IMR-90 (cell line): ENCODE results near the gene GLRA2. TPM values are rescaled to one million over a fixed set of nuclear protein-coding genes. Genes with fewer than 3 reads are reported as not detected.

Experiments
- ATAC-seq: fragments of 200-7000 bp; cut with Tn5 transposase; 2 replicates; pipeline ENCODE4 v1.9.1; 2020; ENCODE audit warnings: low read depth, mild to moderate bottlenecking, moderate library complexity
- BruUV-seq: library from RNA; stranded (reverse); fragments of 400-500 nt; replicated peaks from 2 replicates; lab custom pipeline; 2021; lab: Mats Ljungman, UMichigan
- CTCF ChIA-PET: fragments of 300-600 bp; formaldehyde crosslinking; extraction: SDS; loops from one replicate; lab custom pipeline; 2021; ENCODE audit warnings: antibody characterized with exemption; lab: Yijun Ruan, JAX
- POLR2A ChIA-PET: fragments of 300-600 bp; sonication (Branson Sonifier 250); formaldehyde crosslinking; loops from one replicate; lab custom pipeline; 2022; ENCODE audit warnings: antibody characterized with exemption; ENCODE audit not compliant: unreplicated experiment; lab: Charles Lee
- DNase-seq: peaks from one replicate; pipeline ENCODE4 v3.0.0; 2013
- H2AFZ ChIP-seq: replicated peaks from 2 replicates; pipeline ENCODE3; 2013; ENCODE audit warnings: low read length, mild to moderate bottlenecking; ENCODE audit not compliant: poor library complexity
- H2AK5ac ChIP-seq: 2 replicates; pipeline ENCODE4 v1.6.1; 2013; ENCODE audit warnings: low read depth, low read length, inconsistent platforms
- H2AK9ac ChIP-seq: replicated peaks from 2 replicates; pipeline ENCODE3; 2013; ENCODE audit warnings: mild to moderate bottlenecking, low read depth, low read length, moderate library complexity; ENCODE audit not compliant: poor library complexity
- H2BK120ac ChIP-seq: 2 replicates; pipeline ENCODE4 v1.6.1; 2013; ENCODE audit warnings: low read depth, low read length, inconsistent platforms
- H2BK15ac ChIP-seq: 3 replicates; pipeline ENCODE4 v1.6.1; 2013; ENCODE audit warnings: low read depth, low read length, inconsistent platforms
- H2BK20ac ChIP-seq: 2 replicates; pipeline ENCODE4 v1.6.1; 2013; ENCODE audit warnings: low read depth, mild to moderate bottlenecking, inconsistent platforms, low read length, moderate library complexity
- H2BK5ac ChIP-seq: 2 replicates; pipeline ENCODE4 v1.6.1; 2013; ENCODE audit warnings: mild to moderate bottlenecking, low read depth, low read length, inconsistent platforms; ENCODE audit not compliant: poor library complexity, severe bottlenecking
- H3K14ac ChIP-seq: replicated peaks from 2 replicates; pipeline ENCODE4 v1.6.1; 2013; ENCODE audit warnings: low read depth, low read length, inconsistent platforms
- H3K18ac ChIP-seq: 2 replicates; pipeline ENCODE4 v1.6.1; 2013; ENCODE audit warnings: low read depth, low read length, control low read depth
- H3K23ac ChIP-seq: 2 replicates; pipeline ENCODE4 v1.6.1; 2013; ENCODE audit warnings: low read depth, low read length, inconsistent platforms
- H3K27ac ChIP-seq: 2 replicates; pipeline ENCODE4 v1.5.1; 2013; ENCODE audit warnings: mild to moderate bottlenecking, control low read depth, low read length; ENCODE audit not compliant: insufficient read depth
- H3K27me3 ChIP-seq: 2 replicates; pipeline ENCODE4 v1.6.1; 2013; ENCODE audit warnings: low read length; ENCODE audit not compliant: control insufficient read depth, insufficient read depth
- H3K36me3 ChIP-seq: 2 replicates; pipeline ENCODE4 v1.6.1; 2013; ENCODE audit warnings: low read length, mixed read lengths; ENCODE audit not compliant: control insufficient read depth, insufficient read depth
- H3K4ac ChIP-seq: 2 replicates; pipeline ENCODE4 v1.6.1; 2013; ENCODE audit warnings: low read depth, low read length, inconsistent platforms
- H3K4me1 ChIP-seq: 2 replicates; pipeline ENCODE4 v1.6.1; 2013; ENCODE audit warnings: low read length, mixed read lengths; ENCODE audit not compliant: control insufficient read depth, insufficient read depth
- H3K4me2 ChIP-seq: 2 replicates; pipeline ENCODE4 v1.6.1; 2013; ENCODE audit warnings: low read depth, mild to moderate bottlenecking, control low read depth, low read length, moderate library complexity
- H3K4me3 ChIP-seq: 2 replicates; pipeline ENCODE4 v1.5.1; 2013; ENCODE audit warnings: low read depth, mild to moderate bottlenecking, control low read depth, low read length, moderate library complexity; ENCODE audit not compliant: insufficient read depth
- H3K56ac ChIP-seq: 2 replicates; pipeline ENCODE4 v1.6.1; 2013; ENCODE audit warnings: low read length, inconsistent platforms; ENCODE audit not compliant: insufficient read depth; ENCODE audit errors: extremely low read depth
- H3K79me1 ChIP-seq, 2 experiments: 2 replicates each; pipeline ENCODE4 v1.6.1; 2013; ENCODE audit warnings: low read length in 2 of 2, inconsistent platforms in 1 of 2, low read depth in 1 of 2
- H3K9ac ChIP-seq: 2 replicates; pipeline ENCODE4 v1.6.1; 2013; ENCODE audit warnings: low read depth, low read length, control low read depth
- H3K9me1 ChIP-seq: 2 replicates; pipeline ENCODE4 v1.6.1; 2013; ENCODE audit warnings: low read length, inconsistent platforms; ENCODE audit not compliant: insufficient read depth
- H3K9me3 ChIP-seq: 2 replicates; pipeline ENCODE4 v1.6.1; 2013; ENCODE audit warnings: low read length; ENCODE audit not compliant: control insufficient read depth, insufficient read depth
- H4K20me1 ChIP-seq: 2 replicates; pipeline ENCODE4 v1.6.1; 2013; ENCODE audit warnings: low read length, inconsistent platforms; ENCODE audit not compliant: insufficient read depth
- H4K5ac ChIP-seq: 2 replicates; pipeline ENCODE4 v1.6.1; 2013; ENCODE audit warnings: mild to moderate bottlenecking, low read depth, low read length, control low read depth
- H4K8ac ChIP-seq, 2 experiments: 2 replicates each; pipeline ENCODE4 v1.6.1; 2013; ENCODE audit warnings: low read depth in 2 of 2, low read length in 2 of 2, control low read depth in 1 of 2, inconsistent platforms in 1 of 2
- H4K91ac ChIP-seq: 2 replicates; pipeline ENCODE4 v1.6.1; 2013; ENCODE audit warnings: low read depth, low read length, inconsistent platforms; ENCODE audit not compliant: insufficient read depth
- BHLHE40 ChIP-seq: fragments of 150-350 bp; IDR thresholded peaks from 2 replicates; pipeline ENCODE4 v1.6.1; 2016; ENCODE audit warnings: mild to moderate bottlenecking, low read depth, low read length
- CEBPB ChIP-seq: IDR thresholded peaks from 2 replicates; pipeline ENCODE4 v1.6.1; 2012; ENCODE audit warnings: low read depth, low read length, improper control_type of control experiment
- CHD1 ChIP-seq: IDR thresholded peaks from 2 replicates; pipeline ENCODE4 v1.6.1; 2012; ENCODE audit warnings: low read depth, low read length, improper control_type of control experiment
- CTCF ChIP-seq: conservative IDR thresholded peaks from 2 replicates; pipeline ENCODE4 v1.5.1; 2012; ENCODE audit warnings: mild to moderate bottlenecking, low read depth, low read length, improper control_type of control experiment
- ELK1 ChIP-seq: fragments of 150-350 bp; IDR thresholded peaks from 2 replicates; pipeline ENCODE4 v1.6.1; 2016; ENCODE audit warnings: low read depth, mild to moderate bottlenecking, low read length, moderate library complexity, borderline replicate concordance
- FOS ChIP-seq: fragments of 150-350 bp; IDR thresholded peaks from 2 replicates; pipeline ENCODE4 v1.6.1; 2016; ENCODE audit warnings: low read depth, low read length
- MAFK ChIP-seq: IDR thresholded peaks from 2 replicates; pipeline ENCODE4 v1.6.1; 2012; ENCODE audit warnings: low read depth, low read length, improper control_type of control experiment
- MAZ ChIP-seq: IDR thresholded peaks from 2 replicates; pipeline ENCODE4 v1.6.1; 2012; ENCODE audit warnings: low read depth, mild to moderate bottlenecking, low read length, improper control_type of control experiment, moderate library complexity, borderline replicate concordance
- MXI1 ChIP-seq: IDR thresholded peaks from 2 replicates; pipeline ENCODE4 v1.6.1; 2012; ENCODE audit warnings: low read depth, mild to moderate bottlenecking, low read length, moderate library complexity, borderline replicate concordance
- NFE2L2 ChIP-seq: fragments of 150-350 bp; IDR thresholded peaks from 2 replicates; pipeline ENCODE4 v1.6.1; 2016; ENCODE audit warnings: low read depth, mild to moderate bottlenecking, low read length
- POLR2A ChIP-seq: IDR thresholded peaks from 2 replicates; pipeline ENCODE4 v1.6.1; 2012; ENCODE audit warnings: mild to moderate bottlenecking, low read depth, low read length
- RAD21 ChIP-seq: IDR thresholded peaks from 2 replicates; pipeline ENCODE4 v1.6.1; 2012; ENCODE audit warnings: low read length, improper control_type of control experiment
- RCOR1 ChIP-seq: IDR thresholded peaks from 2 replicates; pipeline ENCODE4 v1.6.1; 2012; ENCODE audit warnings: mild to moderate bottlenecking, low read length, improper control_type of control experiment; ENCODE audit not compliant: insufficient replicate concordance
- RFX5 ChIP-seq: IDR thresholded peaks from 2 replicates; pipeline ENCODE4 v1.8.0; 2012; ENCODE audit warnings: low read depth, mild to moderate bottlenecking, low read length, moderate library complexity
- SMC3 ChIP-seq: fragments of 150-350 bp; IDR thresholded peaks from 2 replicates; pipeline ENCODE4 v1.6.1; 2016; ENCODE audit warnings: low read depth, mild to moderate bottlenecking, antibody characterized with exemption, low read length, moderate library complexity
- USF2 ChIP-seq: fragments of 150-350 bp; IDR thresholded peaks from 2 replicates; pipeline ENCODE4 v1.6.1; 2017; ENCODE audit warnings: mild to moderate bottlenecking, antibody characterized with exemption, low read length, low read depth
- WGBS, 2 experiments: methylation state at CpG; one replicate each; pipeline versions ENCODE4 v1.1.5 to v1.1.7; 2013; ENCODE audit warnings: missing lambda C conversion rate in 2 of 2; ENCODE audit not compliant: insufficient read length in 1 of 2; ENCODE audit errors: extremely low coverage in 2 of 2; 5-methylcytosine and 5-hydroxymethylcytosine counted together
- dilution Hi-C: fragments of 300-500 bp; cut with HindIII; formaldehyde crosslinking; loops from one replicate; pipeline ENCODE4 v1.14.3; 2018; ENCODE audit warnings: low sequenced_read_pairs; ENCODE audit not compliant: unreplicated experiment
- in situ Hi-C: fragments of 300-500 bp; cut with MboI; formaldehyde crosslinking; loops from 3 replicates; pipeline ENCODE4 v1.14.3; 2019; ENCODE audit warnings: low sequenced_read_pairs, inconsistent platforms, mixed read lengths
- intact Hi-C: fragments of 100-400 bp; cut with micrococcal nuclease; formaldehyde crosslinking; loops from 2 replicates; pipeline ENCODE4 v1.10.0; 2022
- polyA plus RNA-seq, 3 experiments: library from polyadenylated mRNA; depleted of rRNA; stranded (reverse); fragments of >200 nt; gene quantifications; 2 replicates each; pipeline ENCODE4 v1.2.3, GENCODE V29; 2012; ENCODE audit warnings: low replicate concordance in 1 of 3
- total RNA-seq: library from RNA; depleted of rRNA; stranded (reverse); fragments of >200 nt; gene quantifications from 2 replicates; pipeline ENCODE4 v1.2.3, GENCODE V29; 2012

Gene GLRA2
- total and polyA plus RNA-seq, 2 of the 4 experiments (the other 2 are of a cell fraction), result not detected

GRCh38 chrX:14505648-14506047 lies 23.7 kb upstream of the GLRA2 start:
- DNase-seq, result no peak
- H2AK9ac ChIP-seq, result no peak overlapping the region
- H3K27me3 ChIP-seq, result no peaks in the 10 kb centered on the region
- no CpG with 5 or more reads among the region's 1 CpG for WGBS, 2 experiments
- H2AK5ac ChIP-seq, result no peak overlapping the region
- ChIA-PET POLR2A (no interaction called here), CTCF (no interaction called here)
- no peak overlapping the region for H4K5ac ChIP-seq
- no peaks in the 10 kb centered on the region for H3K9me3 ChIP-seq
- H3K27ac ChIP-seq, result no peak overlapping the region
- intact Hi-C loops, result no loop called here
- H4K20me1 ChIP-seq, result no peaks in the 10 kb centered on the region
- no peak overlapping the region for H3K9ac ChIP-seq
- no peak overlapping the region for H3K4me2 ChIP-seq
- no peaks in the 10 kb centered on the region for H3K79me1 ChIP-seq
- no peak for ATAC-seq
- H2AFZ ChIP-seq, result no peak overlapping the region
- no peak overlapping the region for H3K14ac ChIP-seq
- no peaks in the 10 kb centered on the region for H3K36me3 ChIP-seq
- H2BK15ac ChIP-seq, result no peak overlapping the region
- no peak overlapping the region for H2BK120ac ChIP-seq
- in situ Hi-C loops, result no loop called here
- no peak overlapping the region for H3K23ac ChIP-seq
- TF ChIP-seq RAD21, result no peak
- no peak for TF ChIP-seq MXI1
- no peak for TF ChIP-seq BHLHE40
- no peak for TF ChIP-seq MAFK
- TF ChIP-seq CTCF, result no peak
- TF ChIP-seq SMC3, result no peak
- TF ChIP-seq CHD1, result no peak
- TF ChIP-seq NFE2L2, result no peak
- TF ChIP-seq POLR2A, result no peak
- TF ChIP-seq ELK1, result no peak
- no peak for TF ChIP-seq FOS
- TF ChIP-seq MAZ, result no peak
- no peak for TF ChIP-seq RCOR1
- no peak for TF ChIP-seq CEBPB
- no peak for TF ChIP-seq USF2
- no peak for TF ChIP-seq RFX5
- no peak overlapping the region for H2BK5ac ChIP-seq
- no peak overlapping the region for H3K56ac ChIP-seq
- H3K4me1 ChIP-seq, result no peaks in the 10 kb centered on the region
- dilution Hi-C loops, result no loop called here
- BruUV-seq, result no TSS peak
- H4K8ac ChIP-seq, result no peak overlapping the region
- no peak overlapping the region for H2BK20ac ChIP-seq
- no peaks in the 10 kb centered on the region for H3K9me1 ChIP-seq
- no peak overlapping the region for H3K4me3 ChIP-seq
- H3K18ac ChIP-seq, result no peak overlapping the region
- no peak overlapping the region for H3K4ac ChIP-seq
- H4K91ac ChIP-seq, result no peak overlapping the region
